K562 (cell line): Measurements from ENCODE around the gene MCL1. TPM values are rescaled to one million over a fixed set of nuclear protein-coding genes. Genes with fewer than 3 reads are reported as not detected.

Experiments used
- ZNF77 ChIP-seq: fragments of 250-450 bp; sonication (Bioruptor Pico); IDR thresholded peaks from 2 replicates; pipeline ENCODE4 v1.5.0; 2020
- polyA plus RNA-seq, 8 experiments: library from polyadenylated mRNA; depleted of rRNA in 4 of 8; stranded (reverse) in 5 of 8; unstranded in 3 of 8; fragments of >200 nt; fragmentation: Nextera tagmentation in 2 of 8; fragmentation: Illumina TruSeq in 1 of 8; extraction: Ambion mirVana in 2 of 8; extraction: Trizol in 1 of 8; gene quantifications; 2 replicates each; pipeline versions ENCODE4 v1.2.1 to v1.2.3, GENCODE V29; 2011 to 2014; ENCODE audit warnings: inconsistent platforms in 1 of 8, missing spikeins in 1 of 8
- total RNA-seq, 7 experiments: library from RNA; depleted of rRNA in 6 of 7; stranded (reverse); fragments of >200 nt in 6 of 7; fragmentation: Illumina TruSeq in 2 of 7; extraction: Trizol in 2 of 7; gene quantifications; 2 replicates each; pipeline versions ENCODE4 v1.2.1 to v1.2.3, GENCODE V29; 2011 to 2021; ENCODE audit warnings: low replicate concordance in 1 of 7
- TF ChIP-seq, protein P1 (sequence below), 2 experiments: fragments of 450-650 bp in 1 of 2; sonication (generic) in 1 of 2; formaldehyde crosslinking in 1 of 2; IDR thresholded peaks; 2 replicates each; pipeline versions ENCODE4 v1.7.1 to v1.9.0; 2016 to 2022; ENCODE audit warnings: inconsistent platforms in 1 of 2, mild to moderate bottlenecking in 1 of 2, missing genetic modification reagents in 1 of 2

The MCL1 gene
- total and polyA plus RNA-seq, 9 of the 15 experiments (the other 6 are each of a cell fraction or from before 2014, with no cell fraction given) = 27.1 to 224 (median 138) TPM

DNA sequence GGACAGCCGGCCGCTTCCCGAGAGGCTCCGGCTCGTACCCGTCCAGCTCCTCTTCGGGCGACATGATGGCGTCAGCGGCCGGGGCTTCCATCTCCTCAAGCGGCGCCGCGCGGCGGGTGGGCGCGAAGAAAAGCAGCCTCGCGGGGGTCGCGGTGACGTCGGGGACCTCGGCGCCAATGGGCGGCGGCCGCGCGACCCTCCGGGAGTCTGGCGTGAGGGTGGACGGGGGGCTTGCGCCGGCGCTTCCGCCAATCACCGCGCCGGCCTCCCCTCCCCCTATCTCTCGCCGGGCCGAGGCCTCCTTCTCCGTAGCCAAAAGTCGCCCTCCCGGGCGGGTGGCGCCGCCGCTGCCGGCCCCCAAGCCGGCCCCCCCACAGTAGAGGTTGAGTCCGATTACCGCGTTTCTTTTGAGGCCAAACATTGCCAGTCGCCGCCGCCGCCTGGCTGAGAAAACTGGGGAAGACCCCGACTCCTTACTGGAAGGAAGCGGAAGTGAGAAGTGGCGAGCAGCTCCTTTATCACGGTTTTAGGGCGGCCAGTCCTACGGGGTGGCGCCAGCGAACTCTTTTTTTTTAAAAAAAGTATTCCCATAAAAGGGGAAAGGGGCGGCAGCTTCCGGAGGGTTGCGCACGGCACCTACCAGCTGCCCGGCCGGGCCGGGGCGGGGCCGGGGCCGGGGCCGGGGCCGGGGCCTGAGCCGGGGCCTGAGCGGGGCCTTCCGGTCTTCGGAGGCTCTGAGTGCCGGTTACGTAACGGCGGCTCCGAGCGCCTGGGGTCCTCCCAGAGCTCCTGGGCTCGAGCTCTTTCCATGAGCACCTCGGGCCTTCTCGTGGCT is at the start of gene MCL1 (continued):
- TF ChIP-seq, protein P1, sequence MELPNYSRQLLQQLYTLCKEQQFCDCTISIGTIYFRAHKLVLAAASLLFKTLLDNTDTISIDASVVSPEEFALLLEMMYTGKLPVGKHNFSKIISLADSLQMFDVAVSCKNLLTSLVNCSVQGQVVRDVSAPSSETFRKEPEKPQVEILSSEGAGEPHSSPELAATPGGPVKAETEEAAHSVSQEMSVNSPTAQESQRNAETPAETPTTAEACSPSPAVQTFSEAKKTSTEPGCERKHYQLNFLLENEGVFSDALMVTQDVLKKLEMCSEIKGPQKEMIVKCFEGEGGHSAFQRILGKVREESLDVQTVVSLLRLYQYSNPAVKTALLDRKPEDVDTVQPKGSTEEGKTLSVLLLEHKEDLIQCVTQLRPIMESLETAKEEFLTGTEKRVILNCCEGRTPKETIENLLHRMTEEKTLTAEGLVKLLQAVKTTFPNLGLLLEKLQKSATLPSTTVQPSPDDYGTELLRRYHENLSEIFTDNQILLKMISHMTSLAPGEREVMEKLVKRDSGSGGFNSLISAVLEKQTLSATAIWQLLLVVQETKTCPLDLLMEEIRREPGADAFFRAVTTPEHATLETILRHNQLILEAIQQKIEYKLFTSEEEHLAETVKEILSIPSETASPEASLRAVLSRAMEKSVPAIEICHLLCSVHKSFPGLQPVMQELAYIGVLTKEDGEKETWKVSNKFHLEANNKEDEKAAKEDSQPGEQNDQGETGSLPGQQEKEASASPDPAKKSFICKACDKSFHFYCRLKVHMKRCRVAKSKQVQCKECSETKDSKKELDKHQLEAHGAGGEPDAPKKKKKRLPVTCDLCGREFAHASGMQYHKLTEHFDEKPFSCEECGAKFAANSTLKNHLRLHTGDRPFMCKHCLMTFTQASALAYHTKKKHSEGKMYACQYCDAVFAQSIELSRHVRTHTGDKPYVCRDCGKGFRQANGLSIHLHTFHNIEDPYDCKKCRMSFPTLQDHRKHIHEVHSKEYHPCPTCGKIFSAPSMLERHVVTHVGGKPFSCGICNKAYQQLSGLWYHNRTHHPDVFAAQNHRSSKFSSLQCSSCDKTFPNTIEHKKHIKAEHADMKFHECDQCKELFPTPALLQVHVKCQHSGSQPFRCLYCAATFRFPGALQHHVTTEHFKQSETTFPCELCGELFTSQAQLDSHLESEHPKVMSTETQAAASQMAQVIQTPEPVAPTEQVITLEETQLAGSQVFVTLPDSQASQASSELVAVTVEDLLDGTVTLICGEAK (IDR thresholded peaks at IDR 0.05) = peak; percentile 51; the same call in 1 of the 2 replicates
- TF ChIP-seq, protein P1 (CRISPR knock-in tag; IDR thresholded peaks at IDR 0.05) = no peak
- no peak for TF ChIP-seq ZNF77 (CRISPR knock-in tag)
